Middle frontal gyrus (tissue), 1 donor: Measurements from ENCODE around the gene SGCB.

Experiments used
- DNase-seq: peaks from one replicate; pipeline ENCODE4 v3.0.0-alpha.2; 2015; ENCODE audit warnings: low spot score; ENCODE audit errors: extremely low spot score

The SGCB gene

GRCh38 chr4:52019936-52020657 is 18.0 kb downstream of the SGCB start, which contains the start of gene LRRC66:
Gene LRRC66, minus strand, starts transcription at chr4:52020363. Its CDS starts 2,750 bp downstream, at chr4:52017613.
- no peak for DNase-seq

- DNase-seq, result no peak
Measured at GRCh38 chr4:52017814-52018213, 20.3 kb downstream of the SGCB start.

- no peak for DNase-seq
Measured at GRCh38 chr4:52016981-52017380, 21.1 kb downstream of the SGCB start.

GRCh38 chr4:52015366-52015765 is 22.7 kb downstream of the SGCB start:
- no peak for DNase-seq

- no peak for DNase-seq
Measured at GRCh38 chr4:52014903-52015302, 23.2 kb downstream of the SGCB start.

GRCh38 chr4:52012651-52013050 is 25.4 kb downstream of the SGCB start:
- DNase-seq, result no peak

GRCh38 chr4:52010986-52011385 is 27.1 kb downstream of the SGCB start:
- DNase-seq, result no peak

GRCh38 chr4:52006887-52007286 is 31.2 kb downstream of the SGCB start:
- no peak for DNase-seq

GRCh38 chr4:52005604-52006273 is 32.4 kb downstream of the SGCB start:
- DNase-seq, result no peak

GRCh38 chr4:52004414-52004813 is 33.7 kb downstream of the SGCB start:
- no peak for DNase-seq

GRCh38 chr4:52001616-52002015 is 36.5 kb downstream of the SGCB start:
- no peak for DNase-seq

GRCh38 chr4:51999250-51999649 is 38.8 kb downstream of the SGCB start:
- no peak for DNase-seq

GRCh38 chr4:51998837-51999236 is 39.3 kb downstream of the SGCB start:
- no peak for DNase-seq

- DNase-seq, result no peak
Measured at GRCh38 chr4:51997647-51998046, 40.5 kb downstream of the SGCB start.

GRCh38 chr4:51995647-51996220 is 42.4 kb downstream of the SGCB start:
- DNase-seq, result no peak
